NCI-H345 (cell line): Measurements from ENCODE around the gene PPP4R2.

ENCODE experiments used
- DNase-seq: peaks from one replicate; lab custom pipeline; 2025; lab: John Stamatoyannopoulos, UW

PPP4R2 gene

GRCh38 chr3:73114711-73115110, 118.1 kb downstream of the PPP4R2 start:
- DNase-seq, result no peak

GRCh38 chr3:73115806-73116205, 119.2 kb downstream of the PPP4R2 start:
- no peak for DNase-seq
